BLaER1 treated with 17β-estradiol and CSF1 and Interleukin-3, amounts not matched to agents 10 nM and 100 nM (cell line): ENCODE measurements around the gene CHST2.

ENCODE experiments used
- H3K27ac ChIP-seq, 11 experiments: shearing (Covaris generic); formaldehyde crosslinking; 2 replicates each; pipeline ENCODE4 v1.8.1; 2022
- H3K27me3 ChIP-seq, 11 experiments: shearing (Covaris generic); formaldehyde crosslinking; 2 replicates each; pipeline ENCODE4 v1.8.1; 2022
- H3K36me3 ChIP-seq, 11 experiments: shearing (Covaris generic); formaldehyde crosslinking; 2 replicates each; pipeline ENCODE4 v1.8.1; 2022
- H3K4me1 ChIP-seq, 10 experiments: shearing (Covaris generic); formaldehyde crosslinking; 2 replicates each; pipeline ENCODE4 v1.8.1; 2022
- H3K4me2 ChIP-seq, 11 experiments: shearing (Covaris generic); formaldehyde crosslinking; 2 replicates each; pipeline ENCODE4 v1.8.1; 2022
- H3K4me3 ChIP-seq, 10 experiments: shearing (Covaris generic); formaldehyde crosslinking; 2 replicates each; pipeline ENCODE4 v1.8.1; 2022
- H3K9ac ChIP-seq, 11 experiments: shearing (Covaris generic); formaldehyde crosslinking; 2 replicates each; pipeline ENCODE4 v1.8.1; 2022
- H3K9me3 ChIP-seq, 11 experiments: shearing (Covaris generic); formaldehyde crosslinking; replicated peaks in 1 of 11; 2 replicates each; pipeline ENCODE4 v1.8.1; 2022
- H4K20me1 ChIP-seq, 11 experiments: shearing (Covaris generic); formaldehyde crosslinking; 2 replicates each; pipeline ENCODE4 v1.8.1; 2022
- Cebpa-rat ChIP-seq, 11 experiments: shearing (Covaris generic); IDR thresholded peaks; 2 replicates each; pipeline ENCODE4 v1.8.1; 2022

The CHST2 gene

DNA sequence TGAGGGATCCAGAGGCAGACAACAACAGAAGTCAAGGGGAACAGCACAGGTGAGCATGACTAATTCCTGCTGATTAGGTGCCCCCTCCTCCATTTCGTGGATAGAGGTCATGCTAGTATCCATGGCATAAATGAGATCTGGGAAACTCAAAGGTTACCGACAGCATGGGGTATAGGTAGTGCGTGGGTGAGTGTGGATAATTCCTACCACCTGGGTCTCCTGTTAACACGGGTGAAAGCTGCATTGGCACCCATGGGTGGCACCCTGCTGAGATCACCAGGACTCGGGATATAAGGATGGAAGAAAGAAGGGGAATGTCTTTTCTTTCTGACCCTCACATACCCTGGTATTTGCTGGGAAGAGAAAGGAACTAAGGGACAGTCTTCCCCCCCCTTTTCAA is 14.4 kb upstream of the CHST2 start:
- H3K9ac ChIP-seq: no peak overlapping the region
- no peak for TF ChIP-seq Cebpa-rat (IDR thresholded peaks at IDR 0.05)
- peaks cover 0 to 15% (median 0%) of the 10 kb centered on the region in 11 experiments; a peak in 2 of 22 replicates for H3K36me3 ChIP-seq
- H3K4me1 ChIP-seq: no peaks in the 10 kb centered on the region
- H3K4me3 ChIP-seq: no peak overlapping the region
- H4K20me1 ChIP-seq: no peaks in the 10 kb centered on the region
- no peak overlapping the region for H3K27ac ChIP-seq
- H3K27me3 ChIP-seq: no peaks in the 10 kb centered on the region
- H3K4me2 ChIP-seq: no peak overlapping the region
- H3K9me3 ChIP-seq: peaks cover 49 to 62% (median 56%) of the 10 kb centered on the region in 11 experiments

DNA sequence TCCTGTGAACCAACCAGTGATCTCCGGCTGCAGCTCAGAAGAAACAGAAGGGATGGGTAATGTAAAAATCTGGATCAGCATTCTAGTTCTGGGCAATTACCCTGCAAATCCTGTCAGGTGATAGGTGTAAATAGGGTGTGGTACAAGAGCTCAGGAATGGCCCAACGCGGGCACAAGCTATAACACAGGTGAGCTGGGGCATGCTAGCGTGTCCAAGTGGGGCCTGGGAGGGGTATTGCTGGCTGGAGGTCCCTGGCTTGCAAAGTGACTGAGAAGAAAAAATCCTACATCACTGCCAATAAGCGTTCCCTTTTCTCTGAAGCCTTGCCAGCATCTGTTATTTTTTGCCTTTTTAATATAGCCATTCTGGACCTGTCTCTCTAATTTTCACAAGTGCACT is 9.7 kb upstream of the CHST2 start:
- Histone ChIP-seq H4K20me1 (no peaks in the 10 kb centered on the region), H3K4me3 (no peak overlapping the region), H3K9ac (no peak overlapping the region), H3K4me2 (no peak overlapping the region), H3K9me3 (peaks cover 30 to 39% (median 35%) of the 10 kb centered on the region in 11 experiments), H3K27ac (no peak overlapping the region), H3K4me1 (no peaks in the 10 kb centered on the region), H3K36me3 (peaks cover 0 to 9% (median 0%) of the 10 kb centered on the region in 11 experiments; a peak in 1 of 22 replicates), H3K27me3 (no peaks in the 10 kb centered on the region)
- TF ChIP-seq Cebpa-rat (IDR thresholded peaks at IDR 0.05): no peak

DNA sequence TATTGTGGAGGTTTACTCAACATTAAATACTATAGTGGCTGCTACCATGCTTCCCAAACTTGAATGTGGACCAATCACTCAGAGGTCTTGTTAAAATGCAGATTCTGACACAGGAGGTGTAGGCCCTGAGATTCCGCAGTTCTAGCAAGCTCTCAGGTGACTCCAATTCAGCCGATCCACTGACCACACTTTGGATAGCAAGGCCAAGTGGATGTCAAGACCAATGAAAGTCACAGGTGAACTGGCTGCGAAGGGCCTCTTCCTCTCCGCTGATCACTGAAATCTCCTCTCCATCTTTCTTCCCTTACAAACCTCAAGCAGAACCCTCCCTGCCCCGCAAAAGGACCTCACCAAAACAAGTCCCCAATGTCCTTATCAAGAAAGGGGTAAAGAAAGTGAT is 9.2 kb upstream of the CHST2 start:
- H3K27ac ChIP-seq: no peak overlapping the region
- no peak overlapping the region for H3K9ac ChIP-seq
- no peak overlapping the region for H3K4me3 ChIP-seq
- no peak for TF ChIP-seq Cebpa-rat (IDR thresholded peaks at IDR 0.05)
- H3K4me2 ChIP-seq: no peak overlapping the region
- H3K27me3 ChIP-seq: no peaks in the 10 kb centered on the region
- no peaks in the 10 kb centered on the region for H3K4me1 ChIP-seq
- no peaks in the 10 kb centered on the region for H4K20me1 ChIP-seq
- peaks cover 25 to 34% (median 30%) of the 10 kb centered on the region in 11 experiments for H3K9me3 ChIP-seq
- H3K36me3 ChIP-seq: peaks cover 0 to 4% (median 0%) of the 10 kb centered on the region in 11 experiments; a peak in 1 of 22 replicates

DNA sequence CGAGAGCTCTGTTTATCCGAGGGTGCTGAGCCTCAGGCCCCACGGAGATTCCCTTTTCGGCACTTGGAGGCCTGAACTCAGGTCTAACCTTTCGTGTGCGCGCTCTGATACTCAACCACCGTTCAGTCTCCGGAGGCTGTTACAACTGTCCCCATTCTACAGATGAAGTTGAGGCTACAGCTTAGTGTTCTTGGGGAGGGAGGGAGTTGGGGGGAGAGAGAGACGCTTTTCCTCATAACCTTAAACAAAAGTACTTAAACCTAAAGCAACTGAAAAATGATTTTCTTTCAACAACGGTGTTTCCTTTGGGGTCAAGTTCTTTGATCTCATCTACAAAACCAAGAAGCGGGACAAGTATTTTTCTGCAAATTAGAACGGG is 952 bp upstream of the CHST2 start:
- Histone ChIP-seq H3K4me1 (peaks cover 12 to 39% (median 29%) of the 10 kb centered on the region in 10 experiments; a peak in 19 of 20 replicates), H3K4me2 (peak overlapping the region; percentile 88 to 99 (median 97)), H3K9me3 (peaks cover 6 to 23% (median 18%) of the 10 kb centered on the region in 11 experiments; a peak in 17 of 22 replicates), H4K20me1 (no peaks in the 10 kb centered on the region), H3K27me3 (peaks cover 16 to 44% (median 39%) of the 10 kb centered on the region in 11 experiments), H3K36me3 (peaks cover 0 to 17% (median 6%) of the 10 kb centered on the region in 11 experiments; a peak in 9 of 22 replicates), H3K9ac (peak overlapping the region in 9 of 11 experiments; percentile 43 to 86 (median 78); a peak in 11 of 22 replicates), H3K27ac (peak overlapping the region in 3 of 11 experiments; percentile 61 to 84 (median 79); a peak in 4 of 22 replicates), H3K4me3 (peak overlapping the region; percentile 63 to 95 (median 78))
- TF ChIP-seq Cebpa-rat (IDR thresholded peaks at IDR 0.05): no peak

DNA sequence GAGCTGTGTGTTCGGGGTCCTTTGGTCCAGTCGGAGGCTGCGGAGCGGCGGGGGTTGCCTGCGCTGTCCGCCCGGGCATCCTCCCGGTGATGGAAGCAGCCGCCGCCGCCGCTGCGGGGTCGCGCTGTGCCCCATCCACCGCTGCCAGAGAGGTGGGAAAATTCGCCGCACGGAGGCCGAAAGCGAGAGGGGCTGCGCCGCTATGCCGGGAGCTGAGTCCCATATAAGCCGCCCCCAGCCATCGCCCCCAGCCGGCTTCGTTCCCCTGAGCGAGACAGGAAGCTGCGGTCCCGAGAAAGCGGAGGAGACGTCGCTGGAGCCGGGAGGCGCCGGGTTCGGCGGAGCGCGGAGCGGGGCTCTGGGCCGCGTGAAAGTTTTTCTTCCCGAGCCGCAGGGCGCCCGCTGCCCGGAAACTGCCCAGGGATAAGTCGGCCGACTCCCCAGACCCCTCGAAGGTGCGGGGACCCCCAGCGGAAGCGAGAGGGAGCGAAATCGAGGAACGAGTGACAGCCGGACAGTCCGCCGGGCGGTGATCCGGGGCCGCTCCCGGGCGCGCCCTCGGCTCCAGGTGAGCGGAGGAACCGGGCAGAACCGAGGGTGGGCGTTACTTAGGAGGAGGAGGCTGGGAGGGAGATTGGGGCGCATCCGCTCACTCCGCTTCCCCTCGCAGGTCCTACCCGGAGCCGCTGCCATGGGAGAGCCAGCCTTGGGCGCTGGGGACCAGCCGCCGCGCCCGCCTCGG is 574 bp downstream of the CHST2 start:
- no peaks in the 10 kb centered on the region for H4K20me1 ChIP-seq
- H3K27me3 ChIP-seq: peaks cover 16 to 44% (median 39%) of the 10 kb centered on the region in 11 experiments
- H3K27ac ChIP-seq: peak overlapping the region in 10 of 11 experiments; percentile 18 to 84 (median 63); a peak in 16 of 22 replicates
- H3K4me3 ChIP-seq: peak overlapping the region; percentile 63 to 95 (median 78)
- peaks cover 13 to 55% (median 37%) of the 10 kb centered on the region in 10 experiments; a peak in 19 of 20 replicates for H3K4me1 ChIP-seq
- H3K36me3 ChIP-seq: peaks cover 0 to 17% (median 6%) of the 10 kb centered on the region in 11 experiments; a peak in 9 of 22 replicates
- H3K4me2 ChIP-seq: peak overlapping the region; percentile 93 to 99 (median 97)
- peak overlapping the region; percentile 59 to 90 (median 78) for H3K9ac ChIP-seq
- H3K9me3 ChIP-seq: peaks cover 6 to 23% (median 18%) of the 10 kb centered on the region in 11 experiments; a peak in 17 of 22 replicates
- no peak for TF ChIP-seq Cebpa-rat (IDR thresholded peaks at IDR 0.05)

DNA sequence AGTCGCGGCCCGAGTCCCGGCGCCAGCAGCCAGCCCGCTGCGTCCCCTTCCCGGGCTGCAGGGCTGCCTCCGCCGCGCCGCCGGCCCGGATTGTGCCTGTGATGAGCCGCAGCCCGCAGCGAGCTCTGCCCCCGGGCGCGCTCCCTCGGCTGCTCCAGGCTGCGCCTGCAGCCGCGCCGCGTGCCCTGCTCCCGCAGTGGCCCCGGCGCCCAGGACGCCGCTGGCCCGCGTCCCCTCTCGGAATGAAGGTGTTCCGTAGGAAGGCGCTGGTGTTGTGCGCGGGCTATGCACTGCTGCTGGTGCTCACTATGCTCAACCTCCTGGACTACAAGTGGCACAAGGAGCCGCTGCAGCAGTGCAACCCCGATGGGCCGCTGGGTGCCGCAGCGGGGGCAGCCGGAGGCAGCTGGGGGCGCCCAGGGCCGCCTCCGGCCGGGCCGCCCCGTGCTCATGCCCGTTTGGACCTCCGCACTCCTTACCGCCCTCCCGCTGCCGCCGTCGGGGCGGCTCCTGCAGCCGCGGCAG is 1.2 kb downstream of the CHST2 start:
- H3K4me3 ChIP-seq: peak overlapping the region; percentile 63 to 95 (median 78)
- H3K36me3 ChIP-seq: peaks cover 0 to 17% (median 6%) of the 10 kb centered on the region in 11 experiments; a peak in 9 of 22 replicates
- peaks cover 16 to 44% (median 39%) of the 10 kb centered on the region in 11 experiments for H3K27me3 ChIP-seq
- peak overlapping the region in 9 of 11 experiments; percentile 71 to 90 (median 80); a peak in 19 of 22 replicates for H3K9ac ChIP-seq
- peak overlapping the region in 6 of 11 experiments; percentile 54 to 84 (median 76); a peak in 13 of 22 replicates for H3K27ac ChIP-seq
- peaks cover 6 to 23% (median 18%) of the 10 kb centered on the region in 11 experiments; a peak in 17 of 22 replicates for H3K9me3 ChIP-seq
- no peak for TF ChIP-seq Cebpa-rat (IDR thresholded peaks at IDR 0.05)
- peaks cover 13 to 61% (median 37%) of the 10 kb centered on the region in 10 experiments; a peak in 19 of 20 replicates for H3K4me1 ChIP-seq
- no peaks in the 10 kb centered on the region for H4K20me1 ChIP-seq
- peak overlapping the region; percentile 93 to 99 (median 97) for H3K4me2 ChIP-seq

DNA sequence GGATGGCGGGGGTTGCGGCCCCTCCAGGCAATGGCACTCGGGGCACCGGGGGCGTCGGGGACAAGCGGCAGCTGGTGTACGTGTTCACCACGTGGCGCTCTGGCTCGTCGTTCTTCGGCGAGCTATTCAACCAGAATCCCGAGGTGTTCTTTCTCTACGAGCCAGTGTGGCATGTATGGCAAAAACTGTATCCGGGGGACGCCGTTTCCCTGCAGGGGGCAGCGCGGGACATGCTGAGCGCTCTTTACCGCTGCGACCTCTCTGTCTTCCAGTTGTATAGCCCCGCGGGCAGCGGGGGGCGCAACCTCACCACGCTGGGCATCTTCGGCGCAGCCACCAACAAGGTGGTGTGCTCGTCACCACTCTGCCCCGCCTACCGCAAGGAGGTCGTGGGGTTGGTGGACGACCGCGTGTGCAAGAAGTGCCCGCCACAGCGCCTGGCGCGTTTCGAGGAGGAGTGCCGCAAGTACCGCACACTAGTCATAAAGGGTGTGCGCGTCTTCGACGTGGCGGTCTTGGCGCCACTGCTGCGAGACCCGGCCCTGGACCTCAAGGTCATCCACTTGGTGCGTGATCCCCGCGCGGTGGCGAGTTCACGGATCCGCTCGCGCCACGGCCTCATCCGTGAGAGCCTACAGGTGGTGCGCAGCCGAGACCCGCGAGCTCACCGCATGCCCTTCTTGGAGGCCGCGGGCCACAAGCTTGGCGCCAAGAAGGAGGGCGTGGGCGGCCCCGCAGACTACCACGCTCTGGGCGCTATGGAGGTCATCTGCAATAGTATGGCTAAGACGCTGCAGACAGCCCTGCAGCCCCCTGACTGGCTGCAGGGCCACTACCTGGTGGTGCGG is 1.9 kb downstream of the CHST2 start:
- Histone ChIP-seq H3K9ac (peak overlapping the region in 2 of 11 experiments; percentile 86 to 90; a peak in 4 of 22 replicates), H3K27ac (peak overlapping the region in 4 of 11 experiments; percentile 61 to 85 (median 80); a peak in 8 of 22 replicates), H3K4me3 (peak overlapping the region in 8 of 10 experiments; percentile 71 to 95 (median 84); a peak in 15 of 20 replicates), H3K4me1 (peaks cover 13 to 62% (median 37%) of the 10 kb centered on the region in 10 experiments; a peak in 19 of 20 replicates), H3K4me2 (peak overlapping the region in 6 of 11 experiments; percentile 73 to 98 (median 95); a peak in 12 of 22 replicates), H3K9me3 (peaks cover 6 to 23% (median 18%) of the 10 kb centered on the region in 11 experiments; a peak in 17 of 22 replicates), H3K36me3 (peaks cover 0 to 18% (median 6%) of the 10 kb centered on the region in 11 experiments; a peak in 9 of 22 replicates), H3K27me3 (peaks cover 16 to 44% (median 39%) of the 10 kb centered on the region in 11 experiments), H4K20me1 (no peaks in the 10 kb centered on the region)
- TF ChIP-seq Cebpa-rat (IDR thresholded peaks at IDR 0.05): no peak

DNA sequence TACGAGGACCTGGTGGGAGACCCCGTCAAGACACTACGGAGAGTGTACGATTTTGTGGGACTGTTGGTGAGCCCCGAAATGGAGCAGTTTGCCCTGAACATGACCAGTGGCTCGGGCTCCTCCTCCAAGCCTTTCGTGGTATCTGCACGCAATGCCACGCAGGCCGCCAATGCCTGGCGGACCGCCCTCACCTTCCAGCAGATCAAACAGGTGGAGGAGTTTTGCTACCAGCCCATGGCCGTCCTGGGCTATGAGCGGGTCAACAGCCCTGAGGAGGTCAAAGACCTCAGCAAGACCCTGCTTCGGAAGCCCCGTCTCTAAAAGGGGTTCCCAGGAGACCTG is 2.5 kb downstream of the CHST2 start:
- Histone ChIP-seq H3K9ac (peak overlapping the region in 3 of 11 experiments; percentile 66 to 75 (median 72); a peak in 6 of 22 replicates), H4K20me1 (no peaks in the 10 kb centered on the region), H3K36me3 (peaks cover 0 to 24% (median 6%) of the 10 kb centered on the region in 11 experiments; a peak in 9 of 22 replicates), H3K9me3 (peaks cover 6 to 23% (median 18%) of the 10 kb centered on the region in 11 experiments; a peak in 17 of 22 replicates), H3K4me2 (peak overlapping the region in 7 of 11 experiments; percentile 41 to 98 (median 95); a peak in 14 of 22 replicates), H3K4me3 (peak overlapping the region in 5 of 10 experiments; percentile 80 to 95 (median 87); a peak in 7 of 20 replicates), H3K4me1 (peaks cover 13 to 64% (median 37%) of the 10 kb centered on the region in 10 experiments; a peak in 19 of 20 replicates), H3K27ac (peak overlapping the region in 5 of 11 experiments; percentile 61 to 85 (median 76); a peak in 10 of 22 replicates), H3K27me3 (peaks cover 16 to 44% (median 39%) of the 10 kb centered on the region in 11 experiments)
- no peak for TF ChIP-seq Cebpa-rat (IDR thresholded peaks at IDR 0.05)
